Measurements from ENCODE around the gene IL7R. TPM values are rescaled to one million over a fixed set of nuclear protein-coding genes. Genes with fewer than 3 reads are reported as not detected.

The IL7R gene
- polyA plus RNA-seq, 2 of the 4 experiments (the other 2 are of a cell fraction), result 0.13 to 0.18 TPM

DNA sequence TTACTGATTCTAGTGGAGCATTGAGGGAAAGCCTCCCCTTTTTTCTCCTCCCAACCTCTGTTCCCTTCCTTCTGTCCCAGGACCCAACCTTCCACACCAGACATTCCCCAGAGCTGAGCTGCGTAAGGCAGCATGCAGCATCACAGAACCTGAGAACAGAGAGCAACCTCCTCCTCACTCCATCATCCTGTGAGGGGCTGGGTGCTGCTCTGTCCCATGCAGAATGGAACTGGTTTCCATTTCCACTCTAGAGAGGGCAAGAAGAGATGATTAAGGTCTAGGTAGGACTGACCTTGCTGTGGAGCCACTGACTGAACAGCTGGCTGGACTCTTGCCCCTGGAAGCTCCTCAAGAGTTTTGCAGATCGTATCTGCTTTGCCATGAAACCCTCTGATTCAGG is 30.1 kb upstream of the IL7R start:
- no peak for FAIRE-seq
- no peak for ATAC-seq
- TF ChIP-seq, protein P1, sequence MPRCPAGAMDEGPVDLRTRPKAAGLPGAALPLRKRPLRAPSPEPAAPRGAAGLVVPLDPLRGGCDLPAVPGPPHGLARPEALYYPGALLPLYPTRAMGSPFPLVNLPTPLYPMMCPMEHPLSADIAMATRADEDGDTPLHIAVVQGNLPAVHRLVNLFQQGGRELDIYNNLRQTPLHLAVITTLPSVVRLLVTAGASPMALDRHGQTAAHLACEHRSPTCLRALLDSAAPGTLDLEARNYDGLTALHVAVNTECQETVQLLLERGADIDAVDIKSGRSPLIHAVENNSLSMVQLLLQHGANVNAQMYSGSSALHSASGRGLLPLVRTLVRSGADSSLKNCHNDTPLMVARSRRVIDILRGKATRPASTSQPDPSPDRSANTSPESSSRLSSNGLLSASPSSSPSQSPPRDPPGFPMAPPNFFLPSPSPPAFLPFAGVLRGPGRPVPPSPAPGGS (IDR thresholded peaks at IDR 0.05), result no peak
- CTCF ChIA-PET, result no interaction called here
- 15% methylated on average over 2 of the region's 2 CpGs for WGBS (ENCODE audit: missing lambda C conversion rate)
- Histone ChIP-seq H3K4me1 (no peaks in the 10 kb centered on the region), H3K4me2 (no peak overlapping the region), H3K9me3 (no peaks in the 10 kb centered on the region), H3K27ac (no peak overlapping the region), H3K4me3 (no peak overlapping the region)
- DNase-seq (ENCODE audit: low read depth in 1 of 2, low spot score in 1 of 2), result no peak
- POLR2A ChIA-PET, result no interaction called here

DNA sequence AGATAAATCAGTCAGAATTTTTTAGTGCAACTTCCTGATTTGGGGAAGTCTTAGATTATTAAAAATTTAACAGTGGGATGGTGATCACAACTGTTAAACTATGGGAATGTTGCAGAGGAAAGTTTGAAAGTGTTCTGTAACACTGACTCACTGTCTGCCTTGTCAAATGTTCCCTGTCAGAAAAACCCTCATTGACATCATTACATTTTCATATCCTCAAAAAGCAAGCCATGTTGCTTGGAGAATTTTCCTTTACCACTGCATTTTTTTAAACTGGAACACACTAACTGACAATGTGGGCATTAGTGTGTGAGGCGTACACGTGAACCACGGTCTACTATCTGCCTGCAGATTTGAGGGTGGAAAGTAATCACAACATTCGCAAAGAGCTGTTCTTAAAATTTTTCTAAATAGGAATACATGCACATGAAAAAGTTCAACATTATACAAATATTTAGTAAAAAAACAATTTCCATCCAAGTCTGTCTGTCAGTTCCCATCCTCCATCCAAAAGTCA is 28.6 kb upstream of the IL7R start:
- 52% methylated on average over 4 of the region's 4 CpGs for WGBS (ENCODE audit: missing lambda C conversion rate)
- no peak overlapping the region for H3K27ac ChIP-seq
- DNase-seq (ENCODE audit: low read depth in 1 of 2, low spot score in 1 of 2), result no peak
- H3K4me1 ChIP-seq, result no peaks in the 10 kb centered on the region
- no peak overlapping the region for H3K4me3 ChIP-seq
- TF ChIP-seq CBX8 (IDR thresholded peaks at IDR 0.05), result no peak
- TF ChIP-seq EHF (CRISPR knock-in tag; IDR thresholded peaks at IDR 0.05), result no peak
- no peak for TF ChIP-seq JUN (IDR thresholded peaks at IDR 0.05)
- no peak for TF ChIP-seq MAFK (IDR thresholded peaks at IDR 0.05; ENCODE audit: partially characterized antibody)
- TF ChIP-seq RFX5 (IDR thresholded peaks at IDR 0.05), result no peak
- no peak for TF ChIP-seq NR3C1 (IDR thresholded peaks at IDR 0.05)
- no peak for TF ChIP-seq POLR2AphosphoS2 (conservative IDR thresholded peaks at IDR 0.05; ENCODE audit: low read length)
- TF ChIP-seq CHD2 (IDR thresholded peaks at IDR 0.05; ENCODE audit: low read length, partially characterized antibody), result no peak
- no peak for TF ChIP-seq KDM1A (IDR thresholded peaks at IDR 0.05; ENCODE audit: low read depth)
- no peak for TF ChIP-seq TP53 (CRISPR knock-in tag; IDR thresholded peaks at IDR 0.05)
- no peak for TF ChIP-seq MAZ (IDR thresholded peaks at IDR 0.05; ENCODE audit: borderline replicate concordance, low read depth, low read length)
- TF ChIP-seq EP300 (IDR thresholded peaks at IDR 0.05), result no peak
- TF ChIP-seq KDM5A (IDR thresholded peaks at IDR 0.05), result no peak
- TF ChIP-seq, protein P1 (IDR thresholded peaks at IDR 0.05), result no peak
- TF ChIP-seq, protein P2, sequence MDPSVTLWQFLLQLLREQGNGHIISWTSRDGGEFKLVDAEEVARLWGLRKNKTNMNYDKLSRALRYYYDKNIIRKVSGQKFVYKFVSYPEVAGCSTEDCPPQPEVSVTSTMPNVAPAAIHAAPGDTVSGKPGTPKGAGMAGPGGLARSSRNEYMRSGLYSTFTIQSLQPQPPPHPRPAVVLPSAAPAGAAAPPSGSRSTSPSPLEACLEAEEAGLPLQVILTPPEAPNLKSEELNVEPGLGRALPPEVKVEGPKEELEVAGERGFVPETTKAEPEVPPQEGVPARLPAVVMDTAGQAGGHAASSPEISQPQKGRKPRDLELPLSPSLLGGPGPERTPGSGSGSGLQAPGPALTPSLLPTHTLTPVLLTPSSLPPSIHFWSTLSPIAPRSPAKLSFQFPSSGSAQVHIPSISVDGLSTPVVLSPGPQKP (IDR thresholded peaks at IDR 0.05; ENCODE audit: low read depth, low read length), result no peak
- no peak for TF ChIP-seq HMGXB4 (CRISPR knock-in tag; IDR thresholded peaks at IDR 0.05; ENCODE audit: borderline replicate concordance)
- TF ChIP-seq, protein P3, sequence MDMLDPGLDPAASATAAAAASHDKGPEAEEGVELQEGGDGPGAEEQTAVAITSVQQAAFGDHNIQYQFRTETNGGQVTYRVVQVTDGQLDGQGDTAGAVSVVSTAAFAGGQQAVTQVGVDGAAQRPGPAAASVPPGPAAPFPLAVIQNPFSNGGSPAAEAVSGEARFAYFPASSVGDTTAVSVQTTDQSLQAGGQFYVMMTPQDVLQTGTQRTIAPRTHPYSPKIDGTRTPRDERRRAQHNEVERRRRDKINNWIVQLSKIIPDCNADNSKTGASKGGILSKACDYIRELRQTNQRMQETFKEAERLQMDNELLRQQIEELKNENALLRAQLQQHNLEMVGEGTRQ (IDR thresholded peaks at IDR 0.05), result no peak
- no peak for TF ChIP-seq ZC3H11A (IDR thresholded peaks at IDR 0.05)
- FAIRE-seq, result no peak
- H3K9me3 ChIP-seq, result no peaks in the 10 kb centered on the region
- ATAC-seq, result no peak
- CTCF ChIA-PET, result no interaction called here
- POLR2A ChIA-PET, result no interaction called here
- H3K4me2 ChIP-seq, result no peak overlapping the region

GRCh38 chr5:35830587-35830986 is 26.1 kb upstream of the IL7R start:
- FAIRE-seq (no peak), ATAC-seq (no peak)
- POLR2A ChIA-PET, result no interaction called here

More at GRCh38 chr5:35830587-35830986, 26.1 kb upstream of the IL7R start:
- no peak overlapping the region for H3K4me2 ChIP-seq
- TF ChIP-seq NR3C1 (IDR thresholded peaks at IDR 0.05) (no peak), EP300 (IDR thresholded peaks at IDR 0.05) (no peak)
- TF ChIP-seq, protein P2 (IDR thresholded peaks at IDR 0.05; ENCODE audit: low read depth, low read length), result no peak
- CTCF ChIA-PET, result interaction anchor here (1.0 kb wide), 1 partner anchor 9 kb away, joined by 3 read pairs; no protein-coding TSS in a partner anchor
- no peak overlapping the region for H3K4me3 ChIP-seq
- WGBS (ENCODE audit: missing lambda C conversion rate), result 19% methylated on average over 4 of the region's 4 CpGs
- no peak overlapping the region for H3K27ac ChIP-seq
- no peak for DNase-seq (ENCODE audit: low read depth in 1 of 2, low spot score in 1 of 2)
- no peaks in the 10 kb centered on the region for H3K4me1 ChIP-seq
- H3K9me3 ChIP-seq, result no peaks in the 10 kb centered on the region
